HG03039 (cell line): ENCODE measurements around the gene NTSR2.
"Not testable (repeated sequence)": the region's sequence is repeated elsewhere in the genome, so short reads cannot be mapped to it uniquely, and the experiment has no call there.

Experiments
- ATAC-seq: cut with Tn5 transposase; IDR thresholded peaks from one replicate; pipeline ENCODE4 v1.9.1; 2021; ENCODE audit warnings: mild to moderate bottlenecking, moderate library complexity; ENCODE audit not compliant: unreplicated experiment

The NTSR2 gene

DNA sequence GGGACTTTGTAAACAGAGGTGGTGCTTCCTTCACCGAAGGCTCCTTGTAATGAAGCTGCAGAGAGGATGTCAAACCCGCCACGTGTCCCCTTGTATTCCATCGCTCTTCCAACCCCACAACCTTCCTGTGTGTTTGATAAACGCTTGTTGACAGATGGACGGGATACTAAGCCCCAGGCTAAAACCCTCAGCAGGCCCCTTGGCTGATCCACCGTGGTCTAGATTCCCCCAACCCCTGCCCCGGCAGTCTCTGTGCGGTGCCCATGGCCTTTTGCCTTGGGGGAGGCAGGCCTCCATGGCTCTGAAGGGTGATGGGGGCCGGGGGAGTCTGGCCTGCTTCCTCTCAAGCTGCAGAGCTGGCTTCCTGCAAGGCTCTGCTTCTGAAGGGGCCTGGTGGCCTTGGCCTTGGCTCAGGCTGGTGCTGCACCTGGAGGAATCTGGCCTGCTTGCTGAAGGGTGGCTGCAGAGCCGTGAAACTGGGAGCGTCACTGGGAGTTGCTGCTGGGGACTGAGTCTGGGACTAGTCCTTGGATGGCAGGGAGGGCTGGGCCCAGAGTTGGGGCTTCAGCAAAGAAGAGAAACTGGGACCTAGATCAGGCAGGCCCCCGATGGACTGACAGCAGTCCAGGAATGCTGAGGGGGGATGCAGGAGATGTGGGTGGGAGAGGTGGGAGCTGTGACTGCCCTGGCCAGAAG, 9.6 kb upstream of the NTSR2 start:
- no peak for ATAC-seq

DNA sequence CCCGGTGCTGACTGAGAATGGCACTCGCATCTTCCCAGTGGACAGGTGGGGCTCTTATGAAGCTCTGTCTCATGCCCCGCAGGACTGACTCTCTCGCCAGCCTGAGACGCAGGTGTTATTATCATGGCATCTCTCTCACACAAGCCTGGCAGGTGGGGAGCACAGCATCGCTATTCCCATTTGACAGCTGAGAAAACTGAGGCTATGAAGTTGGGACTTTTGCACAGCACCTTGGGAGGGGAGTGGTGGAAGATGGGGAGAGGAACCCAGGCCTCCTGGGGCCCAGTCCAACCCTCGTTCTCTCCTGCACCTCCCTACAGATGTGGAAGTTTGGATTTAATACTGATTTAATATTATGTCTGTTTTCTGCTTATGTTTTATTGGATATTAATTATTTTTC, 9.0 kb upstream of the NTSR2 start:
- ATAC-seq = no peak

DNA sequence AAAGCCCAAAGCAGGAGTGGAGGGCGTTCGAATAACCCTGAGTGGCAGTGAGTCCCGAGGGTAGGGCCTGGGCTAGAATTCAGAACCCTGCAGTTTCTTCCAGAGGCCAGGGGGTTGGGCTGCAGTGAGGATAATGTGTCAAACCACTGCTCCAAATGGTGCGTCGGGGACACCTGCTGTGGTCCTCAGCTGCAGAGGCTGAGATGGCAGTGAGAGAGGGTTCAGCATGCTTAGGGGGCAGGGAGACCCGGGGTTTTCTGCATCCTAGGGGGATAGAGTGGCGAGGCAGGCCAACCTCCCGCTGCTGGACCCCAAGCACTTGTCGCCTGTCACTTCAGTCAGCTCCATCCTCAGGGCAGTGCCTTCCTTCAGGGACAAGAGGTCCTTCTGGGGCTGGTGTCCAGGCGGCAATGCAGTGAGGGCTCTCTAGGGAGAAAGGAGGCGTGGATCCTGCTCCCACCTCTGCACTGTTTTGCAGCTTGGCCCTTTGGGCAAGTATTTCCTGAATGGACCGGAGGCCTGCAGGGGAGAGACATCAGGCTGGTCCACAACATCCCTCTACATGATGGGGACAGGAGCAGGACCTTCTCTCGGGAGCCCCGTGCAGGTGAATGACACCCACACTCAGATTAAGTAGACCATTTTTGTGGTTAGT, 8.4 kb upstream of the NTSR2 start:
- no peak for ATAC-seq

DNA sequence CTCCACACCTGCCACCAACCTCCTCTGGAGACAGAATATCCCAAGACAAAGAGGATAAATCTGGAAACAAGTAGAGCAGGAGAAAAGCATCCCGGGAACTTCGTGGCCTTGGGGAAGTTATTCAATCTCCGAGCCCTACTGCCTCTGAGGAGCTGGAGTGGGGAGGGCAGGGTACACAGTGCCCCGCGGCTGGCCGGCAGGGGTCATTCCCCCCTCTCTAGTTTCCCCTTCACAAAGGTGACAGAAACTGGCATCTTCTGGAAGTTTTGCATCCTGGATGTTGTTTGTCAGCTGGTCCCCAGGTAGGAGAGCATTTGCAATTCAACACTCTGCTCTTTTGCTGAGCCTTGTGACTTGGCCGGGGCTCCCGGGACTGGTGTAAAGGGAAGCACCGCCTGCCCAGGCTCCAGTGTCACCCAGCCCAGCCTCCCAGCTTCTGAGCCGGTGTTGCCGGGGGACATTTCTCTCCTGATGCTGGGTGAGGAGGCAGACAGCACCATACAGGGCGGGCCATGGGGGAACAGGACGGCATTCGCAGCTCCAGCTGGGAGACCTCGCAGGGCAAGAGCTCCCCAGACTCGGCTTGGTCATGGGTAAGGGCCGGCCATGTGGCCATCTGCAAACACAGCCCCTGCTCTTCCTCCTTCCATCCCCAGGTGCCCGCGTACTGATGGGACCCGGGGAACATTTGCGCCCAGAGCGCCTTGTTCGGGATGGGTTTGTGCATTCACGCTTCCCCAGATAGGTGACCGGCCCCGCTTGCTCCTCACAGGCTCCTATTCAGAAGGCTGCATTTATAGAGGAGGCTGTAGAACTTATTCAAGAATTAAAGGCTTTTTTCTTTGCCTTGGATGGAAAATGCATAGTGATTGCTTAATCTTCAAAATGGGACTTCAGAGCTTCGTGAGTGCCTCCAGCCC, 7.4 kb upstream of the NTSR2 start:
- ATAC-seq = no peak

DNA sequence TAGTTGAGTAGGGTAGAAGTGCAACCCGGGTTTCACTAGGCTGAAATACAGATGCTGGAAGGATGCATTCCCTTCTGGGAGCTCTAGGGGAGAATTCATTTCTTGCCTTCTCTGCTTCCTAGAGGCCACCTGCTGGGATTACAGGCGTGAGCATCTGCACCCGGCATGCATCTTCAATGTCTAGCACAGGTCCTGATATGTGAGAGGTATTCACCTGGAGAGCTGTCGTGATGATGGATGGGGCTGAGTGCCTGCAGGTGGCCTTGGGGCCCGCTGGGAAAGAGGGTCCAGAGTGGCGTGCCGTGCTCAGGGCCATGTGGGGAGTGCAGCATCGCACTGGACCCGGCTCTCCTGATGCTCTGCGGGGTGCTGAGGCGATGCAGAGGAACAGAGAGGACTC, 6.6 kb upstream of the NTSR2 start:
- ATAC-seq = no peak

DNA sequence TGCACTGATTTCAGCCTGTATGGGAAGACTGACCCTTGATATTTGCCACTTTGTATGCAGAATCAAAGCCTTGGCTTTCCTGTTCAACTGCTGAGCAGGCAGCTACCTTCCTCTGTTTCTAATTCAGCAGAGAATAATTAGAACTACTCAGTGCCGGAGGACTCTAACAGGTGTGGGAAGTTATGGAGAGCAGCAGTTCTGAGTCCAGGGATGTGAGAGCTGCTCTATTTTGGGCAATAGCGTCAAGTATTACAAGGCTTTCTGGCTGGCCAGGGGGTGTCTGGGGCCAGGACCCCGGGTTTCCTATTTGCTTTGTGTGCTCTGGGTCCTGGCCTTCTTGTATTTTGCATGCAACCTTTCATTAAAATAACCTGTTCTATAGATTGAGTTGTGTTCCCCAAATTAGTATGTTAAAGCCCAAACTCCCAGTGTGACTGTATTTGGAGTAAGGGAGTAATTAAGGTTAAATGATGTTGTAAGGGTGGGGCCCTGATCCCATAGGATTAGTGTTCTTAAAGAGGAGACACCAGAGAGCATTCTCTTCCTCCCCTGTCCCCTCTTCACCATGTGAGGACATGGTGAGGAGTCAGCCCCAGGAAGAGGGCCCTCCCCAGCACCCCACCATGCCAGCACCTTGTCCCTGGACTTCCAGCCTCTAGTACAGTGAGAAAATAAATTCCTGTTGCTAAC, 5.6 kb upstream of the NTSR2 start:
- no peak for ATAC-seq

DNA sequence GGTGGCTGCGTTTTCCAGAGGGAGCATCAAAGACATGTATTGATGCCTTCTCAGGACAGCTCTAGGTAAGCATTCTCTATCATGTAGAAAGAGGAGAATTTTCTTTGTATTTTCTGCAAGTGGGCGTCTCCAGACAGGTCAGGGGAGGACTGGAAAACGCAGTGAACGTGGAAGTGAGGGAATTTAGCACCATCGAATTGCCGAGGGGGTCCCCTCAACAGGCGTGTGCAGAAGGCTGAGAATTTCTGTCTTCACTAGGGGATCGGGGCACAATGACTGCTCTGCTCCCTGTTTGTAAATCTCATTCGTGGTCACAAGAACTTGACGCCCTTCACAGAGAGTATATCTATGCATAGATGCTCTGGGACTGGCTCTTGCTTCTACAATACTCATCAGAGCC, 5.0 kb upstream of the NTSR2 start:
- no peak for ATAC-seq

DNA sequence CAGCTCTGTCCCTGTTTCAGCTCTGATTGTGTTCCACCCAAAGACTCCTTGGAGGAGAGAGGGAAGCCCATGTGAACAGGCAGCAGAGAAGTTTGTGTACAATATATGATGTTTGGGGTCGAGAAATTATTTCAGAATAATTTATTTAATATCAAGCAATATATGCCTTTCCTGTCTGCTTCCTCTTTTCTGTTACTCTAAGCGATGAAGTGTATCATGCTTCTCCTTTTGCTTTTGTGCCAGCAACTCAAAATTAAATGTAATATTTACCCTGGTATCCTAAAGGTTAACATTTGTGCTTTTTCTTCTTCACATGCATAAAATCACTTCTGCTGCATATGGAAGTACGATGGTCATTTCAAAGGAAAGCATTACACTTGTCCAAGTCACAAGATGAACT, 2.4 kb upstream of the NTSR2 start:
- ATAC-seq = no peak

DNA sequence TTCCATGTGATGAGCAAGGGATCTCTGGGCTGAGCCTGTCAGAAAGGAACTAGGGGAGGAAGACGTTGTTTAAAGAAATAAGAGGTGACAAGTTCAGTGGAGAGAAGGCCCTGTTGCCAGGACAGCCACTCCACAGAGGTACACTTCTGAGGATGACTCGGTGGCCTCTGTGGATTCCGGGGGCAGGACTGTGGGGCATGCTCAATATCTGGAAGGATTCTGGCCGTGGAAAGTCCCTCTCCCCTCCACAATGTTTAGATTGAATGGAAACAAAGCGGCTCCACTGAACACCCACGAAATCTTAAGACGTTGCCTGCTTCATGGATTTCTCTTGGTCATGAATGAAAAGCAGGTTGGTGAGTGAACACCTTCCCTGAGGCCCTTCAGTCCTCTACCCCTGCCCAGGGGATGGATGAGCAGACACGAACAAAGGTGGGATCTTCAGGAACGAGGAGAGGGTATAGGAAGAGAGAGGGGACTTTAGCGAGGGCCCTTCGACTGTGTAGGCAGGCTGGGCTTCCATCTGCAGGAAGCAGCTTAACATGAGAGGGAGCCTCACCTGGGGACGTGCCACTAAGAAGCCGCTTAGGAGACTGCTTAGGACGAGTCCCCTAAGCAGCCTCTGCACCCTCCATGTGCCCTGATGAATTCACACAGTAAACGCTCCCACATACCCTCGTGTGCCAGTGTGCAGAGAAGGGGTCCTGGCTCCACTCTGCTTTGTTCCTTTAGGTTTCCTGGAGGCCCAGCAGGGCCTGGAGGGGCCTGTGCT, 1.9 kb downstream of the NTSR2 start:
- no peak for ATAC-seq

DNA sequence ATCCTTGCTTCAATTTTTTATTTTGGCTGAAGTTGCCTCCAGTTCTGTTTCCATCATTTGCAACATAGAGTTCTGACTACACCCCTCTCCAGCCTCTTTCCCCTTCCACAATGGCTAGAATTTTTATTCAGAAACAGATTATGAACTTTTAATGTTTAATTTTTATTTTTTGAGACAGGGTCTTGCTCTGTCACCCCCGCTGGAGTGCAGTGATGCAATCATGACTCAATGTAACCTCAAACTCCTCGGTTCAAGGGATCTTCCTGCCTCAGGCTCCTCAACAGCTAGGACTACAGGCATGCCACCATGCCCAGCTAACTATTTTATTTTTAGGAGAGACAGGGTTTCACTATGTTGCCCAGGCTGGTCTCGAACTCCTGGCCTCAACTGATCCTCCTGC, 2.8 kb downstream of the NTSR2 start:
- no peak for ATAC-seq

DNA sequence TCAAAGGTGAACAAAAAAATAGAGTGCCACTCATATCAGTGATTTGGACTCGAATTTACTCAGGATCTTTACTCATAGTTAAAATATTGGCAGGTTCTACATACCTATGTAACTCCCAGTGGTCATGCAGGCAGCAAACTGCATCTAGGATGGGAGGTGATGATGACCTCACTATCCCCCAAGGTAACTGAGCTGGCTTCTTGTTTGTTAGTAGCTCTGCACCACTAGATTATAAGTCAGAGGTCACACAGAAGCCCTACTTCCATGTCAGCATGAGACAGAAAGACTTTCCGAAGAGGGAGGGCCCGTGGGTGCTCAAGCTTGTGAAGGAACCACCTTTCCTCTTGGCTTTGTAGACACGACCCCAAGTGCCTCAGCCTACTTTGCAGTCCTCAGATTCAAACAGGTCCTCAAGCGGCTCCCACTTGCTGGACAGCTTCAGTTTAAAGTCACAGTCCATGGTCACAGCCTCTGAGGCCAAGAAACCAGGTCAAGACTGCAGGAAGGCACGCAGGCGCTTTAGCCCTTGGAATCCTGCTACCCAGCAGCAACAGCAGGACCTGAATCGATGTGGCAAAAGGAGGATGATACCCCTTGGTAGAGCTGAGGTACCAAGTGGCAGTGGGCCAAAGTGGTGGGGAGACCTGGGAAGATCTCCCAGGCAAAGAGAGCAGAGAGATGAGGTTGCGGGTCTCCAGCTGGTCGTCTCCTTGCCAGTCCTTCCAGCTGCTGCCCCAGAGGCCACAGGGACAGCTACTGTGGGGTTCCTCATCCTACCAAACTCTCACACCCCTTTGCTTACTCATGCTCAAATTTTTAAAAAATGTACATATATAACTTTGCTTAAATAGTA, 4.3 kb downstream of the NTSR2 start:
- ATAC-seq = no peak

DNA sequence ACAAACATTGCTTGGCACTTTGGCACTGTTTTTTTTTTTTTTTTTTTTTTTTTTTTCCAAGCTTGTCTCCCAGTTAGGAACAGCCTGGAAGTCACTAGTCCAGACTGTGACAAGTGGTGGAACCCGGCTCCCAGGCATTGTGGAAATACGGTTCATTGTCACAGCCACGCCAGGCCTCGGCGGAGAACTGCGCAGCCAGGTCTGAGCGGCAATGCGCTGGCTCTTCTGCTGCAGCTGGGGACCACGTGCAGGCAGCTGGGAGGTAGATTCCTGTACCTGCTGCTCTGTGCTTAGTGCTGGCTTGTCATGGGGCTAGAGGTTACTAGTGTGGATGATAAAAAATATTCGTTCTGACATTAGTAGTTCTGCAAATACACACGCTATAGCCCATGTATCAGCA, 5.0 kb downstream of the NTSR2 start:
- no peak for ATAC-seq

DNA sequence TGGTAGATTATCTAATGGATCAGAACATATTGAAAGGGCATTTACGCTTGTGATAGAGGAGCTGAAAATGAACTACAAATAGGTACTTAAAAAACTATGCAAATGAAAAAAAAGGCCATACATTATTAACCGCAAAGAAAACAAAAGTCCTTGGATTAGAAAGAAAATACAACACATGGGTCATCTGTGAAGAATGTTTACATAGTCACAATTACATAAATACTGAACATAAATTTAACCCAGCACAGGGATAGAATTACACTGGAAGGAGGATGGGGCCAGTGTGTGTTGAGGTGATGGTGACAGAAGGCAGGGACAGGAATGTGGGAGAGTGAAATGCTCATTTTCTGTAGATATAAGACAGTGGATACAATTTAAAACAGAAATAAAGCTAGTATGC, 6.6 kb downstream of the NTSR2 start:
- no peak for ATAC-seq

DNA sequence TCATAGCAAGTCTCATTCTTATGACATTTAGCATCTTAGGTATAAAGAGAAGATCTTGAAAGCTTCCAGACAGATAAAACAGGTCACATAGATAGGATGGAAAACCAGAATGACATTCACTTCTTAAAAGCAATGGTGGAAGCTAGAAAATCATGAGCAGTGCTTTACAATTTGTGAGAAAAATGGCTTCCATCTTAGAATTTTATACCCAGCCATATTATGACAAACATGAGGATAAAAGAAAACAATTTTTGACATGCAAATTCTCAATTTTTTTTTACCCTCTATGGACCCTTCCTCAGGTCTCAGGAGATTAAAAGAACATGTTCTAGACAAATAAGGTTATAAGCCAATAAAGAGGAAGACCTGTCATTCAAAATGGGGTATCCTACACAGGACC, 7.1 kb downstream of the NTSR2 start:
- ATAC-seq = no peak

DNA sequence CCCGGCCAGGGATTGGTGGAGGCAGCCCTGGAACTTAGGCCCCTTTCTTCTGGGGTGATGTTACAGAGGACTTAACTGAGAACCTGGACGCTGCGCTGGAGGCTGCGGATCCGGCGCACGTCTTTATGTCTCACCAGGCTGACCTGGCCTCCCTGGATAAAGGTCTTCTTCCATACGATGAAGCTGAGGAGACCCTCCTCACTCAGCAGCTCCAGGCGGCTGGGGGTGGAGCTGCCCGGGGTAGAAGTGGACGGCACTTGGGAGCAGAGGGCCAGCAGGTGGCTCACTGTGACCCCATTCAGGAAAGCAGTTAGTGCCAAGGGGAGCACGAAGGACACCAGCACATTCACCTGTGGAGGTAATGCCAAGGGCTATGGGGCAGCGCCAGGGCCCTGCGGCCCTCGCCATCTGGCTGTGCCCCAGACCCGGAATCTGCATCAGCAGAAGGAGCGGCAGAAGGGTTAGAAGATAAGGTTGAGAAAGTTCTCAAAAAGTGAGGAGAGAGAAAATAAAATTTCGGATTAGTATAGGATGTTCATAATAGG, 8.0 kb downstream of the NTSR2 start:
- no peak for ATAC-seq

DNA sequence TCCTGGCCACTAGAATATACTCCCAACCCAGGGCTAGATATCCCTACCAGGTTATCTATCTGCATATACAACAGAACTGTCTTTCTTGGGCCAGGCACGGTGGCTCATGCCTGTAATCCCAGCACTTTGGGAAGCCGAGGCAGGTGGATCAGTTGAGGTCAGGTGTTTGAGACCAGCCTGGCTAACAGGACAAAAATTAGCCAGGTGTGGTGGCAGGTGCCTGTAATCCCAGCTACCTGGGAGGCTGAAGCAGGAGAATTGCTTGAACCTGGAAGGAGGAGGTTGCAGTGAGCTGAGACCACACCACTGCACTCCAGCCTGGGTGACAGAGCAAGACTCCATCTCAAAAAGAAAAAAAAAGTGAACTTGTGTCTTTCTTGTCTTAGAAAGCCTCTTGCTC, 9.6 kb downstream of the NTSR2 start:
- ATAC-seq = not testable (repeated sequence)

DNA sequence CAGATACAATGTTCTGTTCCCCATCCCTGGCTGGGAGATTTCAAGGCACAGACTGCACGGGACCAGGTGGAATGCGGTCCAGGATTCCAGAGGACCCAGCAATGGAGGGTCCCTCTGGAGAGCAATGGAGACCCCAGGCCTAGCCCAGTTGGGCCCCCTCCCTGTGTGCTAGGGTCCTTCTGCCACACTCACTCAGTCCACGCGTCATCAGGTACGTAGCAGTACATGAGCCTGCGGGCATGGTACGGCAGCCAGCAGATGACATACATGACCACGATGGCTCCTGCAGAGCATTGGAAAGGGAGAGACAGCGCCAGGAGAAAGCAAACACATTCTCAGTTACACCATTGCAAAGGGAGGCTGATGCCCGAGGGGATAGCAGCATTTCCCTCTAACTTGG, 10.1 kb downstream of the NTSR2 start:
- ATAC-seq = no peak

DNA sequence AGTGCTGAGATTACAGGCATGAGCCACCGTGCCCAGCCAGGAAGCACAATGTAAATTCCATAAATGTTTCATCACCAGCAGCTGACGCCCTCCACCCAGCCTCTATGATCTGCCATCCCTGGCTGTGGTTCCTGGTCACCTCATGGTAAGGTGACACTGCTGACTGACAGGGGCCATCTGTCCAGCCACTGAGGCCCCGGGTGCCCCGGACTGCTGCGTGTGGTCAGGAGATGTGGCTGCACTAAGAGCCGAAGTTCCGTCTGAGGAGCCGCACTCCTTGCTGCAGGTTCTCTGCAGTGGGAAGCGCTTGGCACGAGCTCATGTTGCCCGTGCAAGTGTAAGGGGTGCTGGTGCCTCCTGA, 10.9 kb downstream of the NTSR2 start:
- no peak for ATAC-seq
